ENCODE measurements around the gene FNBP1L.

DNA sequence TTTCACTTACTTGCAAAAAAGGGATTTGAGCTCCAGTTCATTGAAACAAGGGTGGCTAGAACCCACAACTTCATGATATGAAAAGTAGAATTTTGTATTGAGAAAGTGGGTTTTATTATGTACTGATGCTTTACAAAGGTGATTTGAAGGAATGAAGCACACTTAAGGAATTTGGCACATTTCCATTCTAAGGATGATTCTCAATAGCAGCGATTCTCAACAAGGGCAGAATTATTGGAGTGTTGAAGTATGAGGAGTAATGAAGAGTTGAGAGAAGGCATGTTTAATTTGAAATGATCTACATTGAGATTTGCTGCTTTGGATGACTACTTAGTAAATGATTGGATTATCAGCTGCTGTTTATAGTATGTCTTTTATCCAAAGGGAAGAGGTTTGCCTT, 54.7 kb downstream of the FNBP1L start:
- TF ChIP-seq, protein P1, sequence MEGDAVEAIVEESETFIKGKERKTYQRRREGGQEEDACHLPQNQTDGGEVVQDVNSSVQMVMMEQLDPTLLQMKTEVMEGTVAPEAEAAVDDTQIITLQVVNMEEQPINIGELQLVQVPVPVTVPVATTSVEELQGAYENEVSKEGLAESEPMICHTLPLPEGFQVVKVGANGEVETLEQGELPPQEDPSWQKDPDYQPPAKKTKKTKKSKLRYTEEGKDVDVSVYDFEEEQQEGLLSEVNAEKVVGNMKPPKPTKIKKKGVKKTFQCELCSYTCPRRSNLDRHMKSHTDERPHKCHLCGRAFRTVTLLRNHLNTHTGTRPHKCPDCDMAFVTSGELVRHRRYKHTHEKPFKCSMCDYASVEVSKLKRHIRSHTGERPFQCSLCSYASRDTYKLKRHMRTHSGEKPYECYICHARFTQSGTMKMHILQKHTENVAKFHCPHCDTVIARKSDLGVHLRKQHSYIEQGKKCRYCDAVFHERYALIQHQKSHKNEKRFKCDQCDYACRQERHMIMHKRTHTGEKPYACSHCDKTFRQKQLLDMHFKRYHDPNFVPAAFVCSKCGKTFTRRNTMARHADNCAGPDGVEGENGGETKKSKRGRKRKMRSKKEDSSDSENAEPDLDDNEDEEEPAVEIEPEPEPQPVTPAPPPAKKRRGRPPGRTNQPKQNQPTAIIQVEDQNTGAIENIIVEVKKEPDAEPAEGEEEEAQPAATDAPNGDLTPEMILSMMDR (IDR thresholded peaks at IDR 0.05) = no peak
- no peak for TF ChIP-seq POLR2AphosphoS5 (IDR thresholded peaks at IDR 0.05)
- TF ChIP-seq POLR2A (IDR thresholded peaks at IDR 0.05) = no peak
